Measurements from ENCODE around the gene DGKQ.

DNA sequence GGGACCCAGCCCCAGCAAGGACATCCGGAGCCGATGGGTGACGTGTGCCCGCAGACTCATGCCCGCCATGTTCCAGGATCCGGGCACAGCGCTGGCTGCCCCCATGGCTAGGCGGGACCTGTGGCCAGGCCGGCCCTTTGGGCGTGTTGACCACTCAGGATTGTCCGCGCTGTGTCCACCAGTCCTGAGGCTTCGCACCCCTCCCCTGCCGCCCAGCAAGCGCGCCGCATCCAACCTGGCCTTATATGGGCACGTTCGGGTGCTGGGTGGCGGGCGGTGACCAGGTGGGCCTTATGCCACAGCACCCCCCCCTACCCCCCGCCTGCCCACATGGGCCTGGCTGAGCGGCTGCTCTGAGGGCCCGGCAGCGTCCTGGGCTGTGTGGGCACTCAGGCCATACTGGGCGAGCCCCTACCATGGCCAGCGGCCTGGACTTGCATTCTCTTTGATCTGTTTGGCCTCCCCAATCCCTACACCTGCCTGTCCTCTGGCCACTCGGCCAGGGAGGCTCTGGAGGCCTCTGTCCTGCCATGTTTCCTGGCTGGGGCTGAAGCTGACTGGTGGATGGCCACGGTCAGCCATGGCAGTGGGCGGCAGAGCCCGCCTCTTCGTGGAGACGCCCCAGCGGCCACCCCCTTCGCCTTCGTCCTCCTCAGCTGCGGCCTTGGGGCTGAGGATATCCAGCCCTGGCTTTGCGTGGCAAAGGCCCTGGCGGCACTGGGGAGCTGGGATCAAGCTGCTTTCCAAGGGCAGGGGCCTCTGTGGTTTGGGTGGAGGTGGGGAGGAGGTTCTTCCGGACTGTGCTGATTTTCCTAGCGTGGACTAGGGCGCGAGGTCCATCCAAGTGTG is 40.1 kb upstream of the DGKQ start:
- TF ChIP-seq POLR2AphosphoS5 (IDR thresholded peaks at IDR 0.05; ENCODE audit: low read depth, low read length) (no peak), SIN3A (IDR thresholded peaks at IDR 0.05; ENCODE audit: borderline replicate concordance, insufficient read depth, low read length) (no peak), TAF1 (IDR thresholded peaks at IDR 0.05; ENCODE audit: borderline replicate concordance, insufficient read depth, low read length) (no peak), FOXP2 (optimal IDR thresholded peaks at IDR 0.05; ENCODE audit: borderline replicate concordance, extremely low read depth, extremely low read length, insufficient read depth) (no peak)
- TF ChIP-seq, protein P1, sequence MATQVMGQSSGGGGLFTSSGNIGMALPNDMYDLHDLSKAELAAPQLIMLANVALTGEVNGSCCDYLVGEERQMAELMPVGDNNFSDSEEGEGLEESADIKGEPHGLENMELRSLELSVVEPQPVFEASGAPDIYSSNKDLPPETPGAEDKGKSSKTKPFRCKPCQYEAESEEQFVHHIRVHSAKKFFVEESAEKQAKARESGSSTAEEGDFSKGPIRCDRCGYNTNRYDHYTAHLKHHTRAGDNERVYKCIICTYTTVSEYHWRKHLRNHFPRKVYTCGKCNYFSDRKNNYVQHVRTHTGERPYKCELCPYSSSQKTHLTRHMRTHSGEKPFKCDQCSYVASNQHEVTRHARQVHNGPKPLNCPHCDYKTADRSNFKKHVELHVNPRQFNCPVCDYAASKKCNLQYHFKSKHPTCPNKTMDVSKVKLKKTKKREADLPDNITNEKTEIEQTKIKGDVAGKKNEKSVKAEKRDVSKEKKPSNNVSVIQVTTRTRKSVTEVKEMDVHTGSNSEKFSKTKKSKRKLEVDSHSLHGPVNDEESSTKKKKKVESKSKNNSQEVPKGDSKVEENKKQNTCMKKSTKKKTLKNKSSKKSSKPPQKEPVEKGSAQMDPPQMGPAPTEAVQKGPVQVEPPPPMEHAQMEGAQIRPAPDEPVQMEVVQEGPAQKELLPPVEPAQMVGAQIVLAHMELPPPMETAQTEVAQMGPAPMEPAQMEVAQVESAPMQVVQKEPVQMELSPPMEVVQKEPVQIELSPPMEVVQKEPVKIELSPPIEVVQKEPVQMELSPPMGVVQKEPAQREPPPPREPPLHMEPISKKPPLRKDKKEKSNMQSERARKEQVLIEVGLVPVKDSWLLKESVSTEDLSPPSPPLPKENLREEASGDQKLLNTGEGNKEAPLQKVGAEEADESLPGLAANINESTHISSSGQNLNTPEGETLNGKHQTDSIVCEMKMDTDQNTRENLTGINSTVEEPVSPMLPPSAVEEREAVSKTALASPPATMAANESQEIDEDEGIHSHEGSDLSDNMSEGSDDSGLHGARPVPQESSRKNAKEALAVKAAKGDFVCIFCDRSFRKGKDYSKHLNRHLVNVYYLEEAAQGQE (IDR thresholded peaks at IDR 0.05; ENCODE audit: insufficient read depth in 1 of 2, low read depth in 2 of 2, low read length in 2 of 2), result no peak
